UCSD-AML1 (cell line): ENCODE results near the gene VSIR.

ENCODE experiments used
- DNase-seq: peaks from one replicate; lab custom pipeline; 2025; ENCODE audit not compliant: unreplicated experiment; lab: John Stamatoyannopoulos, UW

The VSIR gene

GRCh38 chr10:71773221-71773971 is at the start of gene VSIR:
VSIR (minus strand) TSS chr10:71773520; CDS start chr10:71773439, 81 bp downstream.
- peak; percentile 94 for DNase-seq

- no peak for DNase-seq
Measured at GRCh38 chr10:71821909-71822763, 48.8 kb upstream of the VSIR start.

- DNase-seq: no peak
Measured at GRCh38 chr10:71820966-71821365, 47.6 kb upstream of the VSIR start.

- DNase-seq: no peak
Measured at GRCh38 chr10:71819985-71820384, 46.7 kb upstream of the VSIR start.

GRCh38 chr10:71819441-71819861 is 46.1 kb upstream of the VSIR start:
- DNase-seq: no peak

DNA sequence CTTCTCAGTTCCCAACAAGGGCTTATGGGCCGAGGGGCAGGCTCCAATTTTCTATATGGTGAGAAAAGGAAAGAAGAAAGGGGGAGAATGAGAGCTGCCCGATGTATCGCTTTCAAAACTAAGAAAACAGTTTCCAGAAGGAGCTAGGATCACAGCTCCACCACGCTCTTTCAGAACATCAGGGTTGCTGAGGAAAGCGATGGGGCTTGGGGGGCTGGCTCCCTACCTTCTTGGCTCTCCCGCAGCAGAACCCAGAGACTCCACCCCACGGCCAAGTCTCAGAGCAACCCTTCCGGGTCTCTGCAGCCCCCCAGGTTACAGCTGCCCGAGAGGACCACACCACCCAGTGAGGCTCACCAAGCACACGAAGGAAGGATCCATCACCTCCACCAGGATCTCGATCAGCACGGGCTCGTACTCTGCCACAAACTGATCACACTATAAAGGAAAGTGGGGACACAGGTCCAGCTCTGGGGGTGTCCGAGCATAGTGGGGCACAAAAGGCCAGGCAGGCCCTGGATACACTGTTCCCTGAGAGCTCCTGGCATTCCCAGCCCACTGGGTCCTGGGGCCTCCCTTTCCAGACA is 45.4 kb upstream of the VSIR start:
- no peak for DNase-seq

DNA sequence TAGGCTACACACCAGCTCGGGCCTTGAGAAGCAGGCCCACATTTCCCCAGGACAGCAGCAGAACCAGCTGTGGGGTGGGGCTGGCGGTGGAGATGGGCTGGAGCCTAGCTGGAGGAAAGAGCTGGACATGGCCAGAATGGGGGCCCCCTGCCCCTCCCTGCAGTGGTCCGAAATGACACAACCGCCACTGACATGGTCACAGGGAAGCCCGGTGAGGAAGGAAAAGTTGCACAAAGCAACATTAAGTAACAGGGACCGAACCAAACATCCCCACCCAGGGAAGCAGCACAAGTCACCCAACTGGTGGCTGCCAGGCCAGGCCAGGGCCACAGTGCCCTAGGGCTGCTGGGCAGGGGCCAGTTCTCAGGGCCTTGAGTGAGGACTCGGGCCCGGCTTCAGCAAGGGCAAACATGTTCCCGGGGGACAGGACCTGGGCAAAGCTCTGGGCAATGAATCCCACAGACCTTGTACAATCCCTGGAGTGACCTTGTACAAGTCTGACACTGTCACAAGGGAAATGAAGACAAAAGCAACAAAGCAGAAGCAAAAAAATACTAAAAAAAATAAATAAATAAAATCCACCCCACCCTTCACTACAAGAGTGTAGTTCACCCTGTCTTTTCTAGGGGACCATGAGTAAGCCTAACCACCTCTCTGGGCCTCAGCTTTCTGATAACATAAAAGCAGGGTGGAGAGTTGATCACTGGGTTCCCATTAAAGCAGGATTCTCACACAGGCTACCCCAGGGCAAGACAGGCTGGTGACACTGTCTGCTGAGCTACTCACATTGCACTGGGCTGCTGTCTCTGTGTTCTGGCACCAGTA is 44.7 kb upstream of the VSIR start:
- DNase-seq: no peak

DNA sequence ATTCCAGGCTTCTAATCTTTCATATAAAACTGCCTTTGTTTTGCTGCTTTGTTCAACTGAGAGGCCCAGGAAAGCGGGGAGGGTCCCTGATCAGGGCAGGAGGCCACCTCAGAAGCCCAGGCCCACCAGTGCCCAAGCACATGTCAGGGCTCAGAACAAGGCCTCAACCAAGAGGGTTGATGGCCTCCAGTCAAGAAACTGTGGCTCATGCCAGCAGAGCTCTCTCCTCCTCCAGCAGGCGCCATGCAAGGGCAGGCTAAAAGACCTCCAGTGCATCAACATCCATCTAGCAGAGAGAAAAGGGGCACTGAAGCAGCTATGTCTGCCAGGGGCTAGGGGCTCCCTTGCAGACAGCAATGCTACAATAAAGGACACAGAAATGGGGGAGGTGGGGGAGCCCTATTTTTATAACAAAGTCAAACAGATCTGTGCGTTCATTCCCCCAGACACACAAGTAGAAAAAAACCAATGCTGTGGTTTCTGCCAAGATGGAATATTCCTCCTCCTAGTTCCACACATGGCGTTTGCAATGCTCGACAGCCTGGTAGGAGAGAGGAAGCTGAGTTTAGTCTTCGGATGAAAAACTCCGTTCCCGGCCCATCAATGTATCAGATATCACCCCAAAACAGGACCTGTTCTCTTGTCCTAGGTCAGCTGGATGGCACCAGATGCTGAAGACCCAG is 43.8 kb upstream of the VSIR start:
- DNase-seq: no peak

- DNase-seq: no peak
Measured at GRCh38 chr10:71816421-71816851, 43.1 kb upstream of the VSIR start.

GRCh38 chr10:71815515-71816130 is 42.3 kb upstream of the VSIR start:
- DNase-seq: no peak

DNA sequence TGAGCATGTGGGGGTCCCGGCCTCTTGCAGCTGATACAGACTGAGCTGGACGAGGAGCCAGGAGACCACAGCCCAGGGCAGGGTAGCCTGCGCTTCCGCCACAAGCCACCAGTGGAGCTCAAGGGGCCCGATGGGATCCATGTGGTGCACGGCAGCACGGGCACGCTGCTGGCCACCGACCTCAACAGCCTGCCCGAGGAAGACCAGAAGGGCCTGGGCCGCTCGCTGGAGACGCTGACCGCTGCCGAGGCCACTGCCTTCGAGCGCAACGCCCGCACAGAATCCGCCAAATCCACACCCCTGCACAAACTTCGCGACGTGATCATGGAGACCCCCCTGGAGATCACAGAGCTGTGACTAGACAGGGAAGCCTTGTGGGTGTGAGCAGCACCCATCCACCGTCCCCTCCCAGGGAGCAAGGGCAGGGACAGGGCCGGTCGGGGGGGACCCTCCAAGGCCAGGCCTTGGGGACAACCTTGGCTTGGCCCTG is 41.6 kb upstream of the VSIR start:
- no peak for DNase-seq

- DNase-seq: no peak
Measured at GRCh38 chr10:71812913-71813590, 39.7 kb upstream of the VSIR start.

- peak; percentile 82 for DNase-seq
Measured at GRCh38 chr10:71812016-71812912, 38.9 kb upstream of the VSIR start.

DNA sequence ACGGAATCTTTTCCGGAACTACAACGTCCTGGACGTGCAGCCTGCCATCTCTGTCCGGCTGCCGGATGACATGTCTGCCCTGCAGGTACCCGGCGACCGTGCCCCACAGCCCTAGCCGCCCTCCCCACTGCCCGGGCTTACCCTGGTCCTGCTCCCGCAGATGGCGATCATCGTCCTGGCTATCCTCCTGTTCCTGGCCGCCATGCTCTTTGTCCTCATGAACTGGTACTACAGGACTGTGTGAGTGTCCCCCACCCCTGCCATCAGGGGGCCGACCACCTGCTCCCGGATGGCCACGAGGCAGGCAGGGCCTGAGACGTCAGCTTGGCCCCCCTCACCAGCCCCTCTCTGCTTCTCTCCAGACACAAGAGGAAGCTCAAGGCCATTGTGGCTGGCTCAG is 38.0 kb upstream of the VSIR start:
- DNase-seq: no peak

GRCh38 chr10:71810048-71810750 is 36.9 kb upstream of the VSIR start:
- DNase-seq: no peak

- no peak for DNase-seq
Measured at GRCh38 chr10:71809628-71810027, 36.3 kb upstream of the VSIR start.
